ENCODE results near the gene CCP110. TPM values are rescaled to one million over a fixed set of nuclear protein-coding genes. Genes with fewer than 3 reads are reported as not detected.

The CCP110 gene
- total and polyA plus RNA-seq, 2 of the 13 experiments (the other 11 are each of a cell fraction or from before 2014, with no cell fraction given): 10.0 to 11.1 TPM

DNA sequence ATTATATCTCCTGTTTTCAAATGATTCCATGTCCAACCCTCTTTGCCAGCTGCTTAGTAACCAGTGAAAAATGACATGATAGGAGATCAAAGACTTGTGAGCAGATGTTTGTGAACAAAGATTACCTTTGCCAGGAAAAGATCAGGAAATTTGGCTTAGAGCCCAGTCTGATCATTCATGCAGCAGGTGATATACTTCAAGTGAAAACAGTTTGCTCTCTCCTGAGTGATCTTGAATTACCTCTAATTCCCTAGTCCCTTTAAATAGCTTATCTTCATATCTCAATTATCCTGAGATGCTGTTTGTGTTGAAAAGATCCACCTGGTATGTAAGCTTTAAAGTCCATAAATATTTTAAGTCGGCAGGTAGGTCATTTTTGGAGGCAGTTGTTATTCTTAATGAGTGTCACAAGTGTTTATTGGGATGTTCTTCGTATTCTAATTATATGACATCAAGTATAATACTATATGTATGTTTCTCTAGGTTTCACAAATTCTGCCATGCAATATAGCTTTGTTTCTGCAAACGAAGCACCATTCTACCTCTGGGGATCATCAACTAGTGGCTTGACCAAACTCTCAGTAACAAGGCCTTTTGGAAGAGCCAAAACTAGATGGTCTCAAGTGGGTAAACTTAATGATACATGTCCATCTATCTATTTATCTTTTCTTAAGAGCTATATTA, 18.5 kb downstream of the CCP110 start (continued):
- TF ChIP-seq KAT8 (CRISPR knock-in tag; IDR thresholded peaks at IDR 0.05) (peak; percentile 86), CTCF (CRISPR knock-in tag; IDR thresholded peaks at IDR 0.05) (no peak), E2F5 (CRISPR knock-in tag; conservative IDR thresholded peaks at IDR 0.05) (no peak), JUND (CRISPR knock-in tag; IDR thresholded peaks at IDR 0.05) (no peak), HNRNPH1 (optimal IDR thresholded peaks at IDR 0.05; ENCODE audit: low read depth, low read length) (no peak), ZNF263 (CRISPR knock-in tag; IDR thresholded peaks at IDR 0.05) (no peak), THAP11 (CRISPR knock-in tag; IDR thresholded peaks at IDR 0.05) (peak; percentile 84), TIGD3 (CRISPR knock-in tag; IDR thresholded peaks at IDR 0.05; ENCODE audit: borderline replicate concordance) (no peak), HDAC2 (CRISPR knock-in tag; IDR thresholded peaks at IDR 0.05) (peak; percentile 94), NRL (CRISPR knock-in tag; IDR thresholded peaks at IDR 0.05; ENCODE audit: borderline replicate concordance) (no peak), ZFX (CRISPR knock-in tag; IDR thresholded peaks at IDR 0.05; ENCODE audit: low read depth) (no peak), RFX3 (CRISPR knock-in tag; IDR thresholded peaks at IDR 0.05) (peak; percentile 58), TEF (CRISPR knock-in tag; IDR thresholded peaks at IDR 0.05) (no peak), ZNF143 (CRISPR knock-in tag; IDR thresholded peaks at IDR 0.05) (no peak), ARNT (IDR thresholded peaks at IDR 0.05) (no peak), HOXA7 (CRISPR knock-in tag; IDR thresholded peaks at IDR 0.05) (no peak), ZNF616 (CRISPR knock-in tag; IDR thresholded peaks at IDR 0.05; ENCODE audit: low read depth) (no peak), NFIC (IDR thresholded peaks at IDR 0.05; ENCODE audit: low read length) (peak; percentile 99), ZBTB10 (CRISPR knock-in tag; IDR thresholded peaks at IDR 0.05; ENCODE audit: borderline replicate concordance) (no peak), ZNF670 (CRISPR knock-in tag; IDR thresholded peaks at IDR 0.05; ENCODE audit: borderline replicate concordance) (peak; percentile 81), ZNF20 (CRISPR knock-in tag; IDR thresholded peaks at IDR 0.05) (no peak)
- TF ChIP-seq, protein P1, sequence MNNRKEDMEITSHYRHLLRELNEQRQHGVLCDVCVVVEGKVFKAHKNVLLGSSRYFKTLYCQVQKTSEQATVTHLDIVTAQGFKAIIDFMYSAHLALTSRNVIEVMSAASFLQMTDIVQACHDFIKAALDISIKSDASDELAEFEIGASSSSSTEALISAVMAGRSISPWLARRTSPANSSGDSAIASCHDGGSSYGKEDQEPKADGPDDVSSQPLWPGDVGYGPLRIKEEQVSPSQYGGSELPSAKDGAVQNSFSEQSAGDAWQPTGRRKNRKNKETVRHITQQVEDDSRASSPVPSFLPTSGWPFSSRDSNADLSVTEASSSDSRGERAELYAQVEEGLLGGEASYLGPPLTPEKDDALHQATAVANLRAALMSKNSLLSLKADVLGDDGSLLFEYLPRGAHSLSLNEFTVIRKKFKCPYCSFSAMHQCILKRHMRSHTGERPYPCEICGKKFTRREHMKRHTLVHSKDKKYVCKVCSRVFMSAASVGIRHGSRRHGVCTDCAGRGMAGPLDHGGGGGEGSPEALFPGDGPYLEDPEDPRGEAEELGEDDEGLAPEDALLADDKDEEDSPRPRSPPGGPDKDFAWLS (CRISPR knock-in tag; IDR thresholded peaks at IDR 0.05; ENCODE audit: borderline replicate concordance): no peak
